RWPE1 (cell line): Measurements from ENCODE around the gene PPAN.

Experiments used
- CTCF ChIA-PET: fragments of 350-600 bp; sonication (Branson Sonifier 250); formaldehyde crosslinking; extraction: SDS; loops from one replicate; lab custom pipeline; 2021; lab: Yijun Ruan, JAX
- POLR2A ChIA-PET: fragments of 400-600 bp; formaldehyde crosslinking; extraction: SDS; loops from one replicate; lab custom pipeline; 2020; ENCODE audit warnings: antibody characterized with exemption; ENCODE audit not compliant: low non-redundant PET; lab: Yijun Ruan, JAX
- DNase-seq: peaks from one replicate; pipeline ENCODE4 v3.0.0; 2012; ENCODE audit warnings: low spot score
- H3K27ac ChIP-seq: fragments of 450-650 bp; 2 replicates; pipeline ENCODE4 v1.5.1; 2017
- CTCF ChIP-seq: fragments of 450-650 bp; conservative IDR thresholded peaks from 2 replicates; pipeline ENCODE4 v1.5.1; 2017; ENCODE audit warnings: low read depth, mild to moderate bottlenecking

The PPAN gene

DNA sequence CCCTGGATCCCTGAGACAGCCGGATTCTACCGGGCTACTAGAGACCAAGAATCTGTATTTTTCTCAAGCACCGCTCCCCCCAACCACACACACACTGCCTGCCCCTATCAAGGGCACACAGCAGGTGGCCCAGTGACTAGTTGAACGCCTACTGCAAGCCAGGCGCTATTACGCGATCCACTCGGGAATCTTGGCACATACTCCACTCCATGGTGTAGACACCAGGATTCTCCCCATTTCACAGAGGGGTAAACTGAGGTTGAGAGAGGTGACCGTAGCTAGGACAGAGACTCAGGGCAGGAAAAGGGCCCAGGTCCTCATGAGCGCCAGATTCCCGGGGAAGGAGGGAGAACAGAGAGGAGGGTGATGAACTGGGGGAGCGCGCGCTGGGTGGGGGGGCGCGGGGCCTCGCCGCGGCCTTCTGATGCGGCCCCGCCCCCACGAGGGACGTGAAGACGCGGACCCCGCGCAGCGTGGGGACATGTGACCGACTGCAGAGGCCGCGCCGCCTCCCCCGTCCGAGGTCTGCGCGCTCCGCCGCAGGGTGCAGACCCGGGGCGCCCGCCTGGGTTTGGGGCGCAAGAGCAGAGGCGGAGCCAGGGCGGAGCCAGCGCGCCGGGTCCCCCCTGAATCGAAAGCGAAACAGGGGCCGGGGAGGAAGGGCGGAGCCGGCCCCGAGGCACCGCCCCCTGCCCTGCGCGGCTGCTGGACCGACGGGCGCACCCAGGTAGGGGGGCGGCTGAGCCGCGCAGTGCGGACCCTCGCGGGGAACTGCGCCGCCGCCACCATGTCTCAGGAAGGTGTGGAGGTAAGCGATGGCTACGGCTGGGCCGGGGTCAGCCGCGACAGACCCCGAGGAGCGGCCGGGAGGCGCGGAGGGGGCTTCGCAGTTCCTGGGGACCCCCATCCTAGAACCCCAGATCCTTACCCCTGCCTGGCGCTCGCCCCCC is 20.2 kb upstream of the PPAN start, which contains the start of gene SHFL:
Gene SHFL, plus strand, starts transcription at position 677 of the 950 bp plus-strand sequence. Its CDS starts 111 bp downstream, at position 788.
- ChIA-PET POLR2A (no interaction called here), CTCF (no interaction called here)
- no peak for TF ChIP-seq CTCF
- DNase-seq = peak; percentile 88
- H3K27ac ChIP-seq = peak within 1 kb of the TSS; percentile 72

DNA sequence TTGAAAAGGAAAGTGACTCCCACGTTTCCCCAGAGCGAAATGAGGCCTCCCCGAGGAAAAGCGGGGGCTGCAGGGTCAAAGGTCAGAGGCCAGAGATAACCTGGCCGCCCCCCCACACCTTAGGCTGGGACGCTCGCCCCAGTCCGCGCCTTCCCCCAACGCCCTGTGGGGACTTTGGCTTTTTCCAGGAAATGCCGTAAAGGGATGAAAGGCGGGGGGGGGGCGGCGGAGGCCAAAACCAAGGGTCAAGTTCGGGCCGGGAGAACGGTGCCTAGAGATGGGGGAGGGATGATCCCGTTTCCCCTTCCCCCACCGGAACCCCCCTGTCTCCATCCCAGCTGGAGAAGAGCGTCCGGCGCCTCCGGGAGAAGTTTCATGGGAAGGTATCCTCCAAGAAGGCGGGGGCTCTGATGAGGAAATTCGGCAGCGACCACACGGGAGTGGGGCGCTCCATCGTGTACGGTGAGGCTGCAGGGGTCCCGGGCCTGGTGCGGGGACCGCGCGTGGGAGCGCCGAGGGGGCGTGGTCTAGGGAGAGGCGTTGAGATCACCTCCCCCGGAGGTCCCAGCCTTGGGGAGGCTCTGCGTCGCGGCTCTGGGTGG is 19.5 kb upstream of the PPAN start:
- H3K27ac ChIP-seq = peak overlapping the region; percentile 72
- no peak for DNase-seq
- no peak for TF ChIP-seq CTCF
- CTCF ChIA-PET = no interaction called here
- POLR2A ChIA-PET = no interaction called here

- ChIA-PET CTCF (no interaction called here), POLR2A (no interaction called here)
- TF ChIP-seq CTCF = no peak
- H3K27ac ChIP-seq = peak overlapping the region; percentile 72
- no peak for DNase-seq
Measured at GRCh38 chr19:10087296-10088061, 18.7 kb upstream of the PPAN start.

GRCh38 chr19:10088949-10089554 is 17.1 kb upstream of the PPAN start:
- TF ChIP-seq CTCF = no peak
- peak overlapping the region; percentile 72 for H3K27ac ChIP-seq
- ChIA-PET POLR2A (no interaction called here), CTCF (interaction anchor here (0.5 kb wide), 1 partner anchor 136 kb away, joined by 3 read pairs; no protein-coding TSS in a partner anchor)
- DNase-seq = no peak

GRCh38 chr19:10089801-10090375 is 16.3 kb upstream of the PPAN start:
- peak overlapping the region; percentile 72 for H3K27ac ChIP-seq
- DNase-seq = no peak
- ChIA-PET CTCF (interaction anchor here (0.6 to 1.2 kb wide), 3 partner anchors 11 to 1660 kb away, joined by 3 to 4 read pairs (median 4); partner anchors contain the start of gene PPAN), POLR2A (no interaction called here)
- no peak for TF ChIP-seq CTCF

DNA sequence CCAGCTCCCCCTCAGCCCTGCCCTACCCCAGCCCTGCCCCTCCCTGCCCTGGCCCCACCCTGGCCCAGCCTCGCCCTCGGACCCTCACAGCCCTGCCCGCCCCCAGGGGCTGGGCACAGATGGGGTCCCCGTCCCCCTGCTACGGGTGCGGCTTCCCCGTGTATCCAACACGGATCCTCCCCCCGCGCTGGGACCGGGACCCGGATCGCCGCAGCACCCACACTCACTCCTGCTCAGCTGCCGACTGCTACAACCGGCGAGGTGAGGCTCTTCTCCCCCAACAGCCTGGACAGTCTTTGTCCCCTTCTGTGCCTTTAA is 14.8 kb upstream of the PPAN start:
- peak overlapping the region; percentile 72 for H3K27ac ChIP-seq

More for the DNA sequence above, 14.8 kb upstream of the PPAN start:
- ChIA-PET POLR2A (no interaction called here), CTCF (no interaction called here)
- no peak for DNase-seq
- TF ChIP-seq CTCF = no peak
